T-helper 1 cell treated with Interleukin-12 subunit alpha and Interleukin-12 subunit beta and Interleukin-4 antibody, amounts not matched to agents 30 ng/mL and 1 ng/mL, for 36 hours (primary cell): ENCODE data around the gene TIMM23. TPM values are rescaled to one million over a fixed set of nuclear protein-coding genes. Genes with fewer than 3 reads are reported as not detected.

Source experiments
- intact Hi-C: fragments of 100-400 bp; cut with micrococcal nuclease; formaldehyde crosslinking; loops from one replicate; pipeline ENCODE4 v1.15.1; 2024
- total RNA-seq: library from RNA; stranded (reverse); gene quantifications from 2 replicates; pipeline ENCODE4 v1.2.3, GENCODE V29; 2022

Gene TIMM23
- total RNA-seq, 1 donor from 2014 or later, result 64.3 TPM

- intact Hi-C loops, result no loop called here
These were observed 78.8 kb downstream of the TIMM23 start for GRCh38 chr10:46050941-46051623.

GRCh38 chr10:46052057-46052790, 79.9 kb downstream of the TIMM23 start:
- intact Hi-C loops, result no loop called here

GRCh38 chr10:46052791-46053375, 80.6 kb downstream of the TIMM23 start:
- intact Hi-C loops, result no loop called here

Other genes with a start within 250 kb of the TIMM23 start
- gene WASHC2C, start 245.2 kb upstream of the TIMM23 start, total RNA-seq, result 45.8 and 54.5 TPM in 2 replicates
- 19.0 and 23.0 TPM in 2 replicates for gene AGAP4, start 125.0 kb upstream of the TIMM23 start, total RNA-seq
- gene NCOA4, start 58.1 kb downstream of the TIMM23 start, total RNA-seq, result 124 TPM in 2 replicates
- not detected in 2 replicates for gene MSMB, start 73.8 kb downstream of the TIMM23 start, total RNA-seq